ENCODE results near the gene FOXP1.

Gene FOXP1

DNA sequence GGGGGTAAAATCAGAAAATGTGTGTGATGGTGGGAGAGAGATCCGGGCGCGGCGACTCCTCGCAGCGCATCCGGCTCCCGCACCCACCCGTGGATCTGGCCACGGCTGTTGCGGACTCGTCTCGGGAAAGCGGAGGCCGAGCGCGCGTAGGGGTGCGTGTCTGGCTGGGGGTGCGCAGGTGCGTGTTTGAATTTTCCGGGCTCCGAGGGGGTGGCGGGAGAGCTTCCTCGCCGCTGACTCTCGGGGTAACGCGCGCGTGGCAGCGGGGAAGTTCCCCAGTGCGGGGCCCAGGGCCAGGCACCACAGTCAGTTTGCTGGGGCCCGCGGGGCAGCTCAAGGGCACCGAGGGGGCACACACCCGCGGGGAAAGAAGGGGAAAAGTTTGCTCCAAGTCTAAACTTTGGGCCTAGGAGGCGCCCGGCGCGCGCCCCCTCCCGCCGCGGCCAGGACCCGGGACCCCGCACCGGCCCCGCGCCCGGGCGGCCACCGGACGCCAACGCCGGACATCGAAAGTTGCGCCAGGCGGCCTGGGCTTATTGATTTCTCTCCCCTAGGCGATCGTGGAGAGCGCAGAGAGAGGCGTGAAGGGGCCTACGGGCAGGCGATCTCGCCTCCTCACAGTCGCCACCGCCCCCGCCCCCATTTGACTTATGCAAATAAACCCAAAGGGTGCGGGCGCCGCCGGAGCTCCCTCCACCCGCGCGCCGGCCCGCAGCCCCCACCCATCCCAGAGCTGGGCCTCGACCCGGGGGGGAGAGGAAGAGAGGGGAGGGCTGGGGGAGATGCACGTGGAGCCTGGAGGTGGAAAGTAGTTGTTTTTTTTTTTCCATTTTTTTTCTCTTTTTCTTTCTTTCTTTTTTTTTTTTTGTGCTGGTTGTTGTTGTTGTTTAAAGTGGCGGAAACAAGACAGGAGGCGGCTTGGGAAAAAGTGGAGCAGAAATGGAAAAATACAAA lies 639 bp downstream of the FOXP1 start:
- peak overlapping the region; percentile 88 for H3K4me3 ChIP-seq (ENCODE audit: low read depth, low read length)
- TF ChIP-seq, protein P1, sequence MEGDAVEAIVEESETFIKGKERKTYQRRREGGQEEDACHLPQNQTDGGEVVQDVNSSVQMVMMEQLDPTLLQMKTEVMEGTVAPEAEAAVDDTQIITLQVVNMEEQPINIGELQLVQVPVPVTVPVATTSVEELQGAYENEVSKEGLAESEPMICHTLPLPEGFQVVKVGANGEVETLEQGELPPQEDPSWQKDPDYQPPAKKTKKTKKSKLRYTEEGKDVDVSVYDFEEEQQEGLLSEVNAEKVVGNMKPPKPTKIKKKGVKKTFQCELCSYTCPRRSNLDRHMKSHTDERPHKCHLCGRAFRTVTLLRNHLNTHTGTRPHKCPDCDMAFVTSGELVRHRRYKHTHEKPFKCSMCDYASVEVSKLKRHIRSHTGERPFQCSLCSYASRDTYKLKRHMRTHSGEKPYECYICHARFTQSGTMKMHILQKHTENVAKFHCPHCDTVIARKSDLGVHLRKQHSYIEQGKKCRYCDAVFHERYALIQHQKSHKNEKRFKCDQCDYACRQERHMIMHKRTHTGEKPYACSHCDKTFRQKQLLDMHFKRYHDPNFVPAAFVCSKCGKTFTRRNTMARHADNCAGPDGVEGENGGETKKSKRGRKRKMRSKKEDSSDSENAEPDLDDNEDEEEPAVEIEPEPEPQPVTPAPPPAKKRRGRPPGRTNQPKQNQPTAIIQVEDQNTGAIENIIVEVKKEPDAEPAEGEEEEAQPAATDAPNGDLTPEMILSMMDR (IDR thresholded peaks at IDR 0.05; ENCODE audit: low read depth, low read length): no peak

DNA sequence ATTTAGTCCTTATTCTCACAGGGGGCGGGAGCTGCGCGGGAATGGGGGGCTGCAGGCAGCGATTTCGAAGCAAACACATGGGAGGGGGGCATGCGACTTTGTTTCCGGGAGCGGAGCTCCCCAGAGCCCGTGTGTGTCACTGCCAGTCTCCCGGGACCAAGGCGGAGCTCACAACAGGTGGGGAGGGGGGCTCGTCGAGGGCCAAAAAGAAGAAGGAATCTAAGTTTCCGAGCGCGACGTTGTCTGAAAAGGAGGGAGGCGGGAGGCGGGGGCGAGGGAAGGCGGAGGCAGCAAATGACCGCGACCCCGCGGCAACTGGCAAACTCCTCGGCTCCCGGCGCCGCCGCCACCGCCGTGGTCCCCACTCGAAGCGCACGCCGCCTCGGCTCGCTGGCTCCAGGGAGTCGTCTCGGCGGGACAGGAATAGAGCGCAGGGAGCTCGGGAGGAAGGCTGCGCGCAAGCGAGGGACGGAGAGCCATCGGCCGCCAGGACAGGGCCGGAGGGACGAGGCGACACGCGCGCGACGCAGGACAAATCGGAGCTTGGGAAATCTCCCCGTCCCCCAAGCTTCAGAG lies 1.4 kb downstream of the FOXP1 start:
- H3K4me3 ChIP-seq (ENCODE audit: low read depth, low read length): peak overlapping the region; percentile 88
- TF ChIP-seq, protein P1 (IDR thresholded peaks at IDR 0.05; ENCODE audit: low read depth, low read length): no peak

DNA sequence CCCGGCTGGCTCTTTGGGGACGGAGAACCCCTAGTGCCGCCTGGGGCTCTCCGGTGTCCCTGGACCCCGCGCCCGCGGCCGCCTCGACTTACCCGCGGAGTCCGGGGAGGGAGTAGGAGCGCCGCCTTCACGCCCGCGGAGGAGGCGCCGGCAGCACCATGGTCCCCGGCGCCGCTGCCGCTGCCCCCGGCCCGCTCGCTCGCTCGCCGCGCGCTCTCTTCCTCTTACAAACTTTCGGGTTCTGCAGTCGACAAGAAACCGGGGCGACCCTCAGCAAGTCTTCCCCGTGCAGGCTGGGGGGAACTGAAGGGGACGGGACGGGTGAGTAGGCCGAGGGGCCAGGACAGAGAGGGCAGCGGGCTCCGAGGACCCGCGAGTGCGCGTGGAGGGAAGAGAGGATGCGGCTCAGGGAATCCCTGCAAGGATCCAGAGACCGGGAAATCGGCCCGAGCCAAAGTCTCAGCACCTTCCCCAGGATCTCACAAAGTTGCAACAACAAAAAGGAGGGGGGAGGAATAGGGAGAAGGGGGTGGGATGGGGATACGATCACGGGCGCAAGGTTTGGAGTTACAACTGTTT lies 2.0 kb downstream of the FOXP1 start:
- TF ChIP-seq, protein P1 (IDR thresholded peaks at IDR 0.05; ENCODE audit: low read depth, low read length): no peak
- peak overlapping the region; percentile 88 for H3K4me3 ChIP-seq (ENCODE audit: low read depth, low read length)

DNA sequence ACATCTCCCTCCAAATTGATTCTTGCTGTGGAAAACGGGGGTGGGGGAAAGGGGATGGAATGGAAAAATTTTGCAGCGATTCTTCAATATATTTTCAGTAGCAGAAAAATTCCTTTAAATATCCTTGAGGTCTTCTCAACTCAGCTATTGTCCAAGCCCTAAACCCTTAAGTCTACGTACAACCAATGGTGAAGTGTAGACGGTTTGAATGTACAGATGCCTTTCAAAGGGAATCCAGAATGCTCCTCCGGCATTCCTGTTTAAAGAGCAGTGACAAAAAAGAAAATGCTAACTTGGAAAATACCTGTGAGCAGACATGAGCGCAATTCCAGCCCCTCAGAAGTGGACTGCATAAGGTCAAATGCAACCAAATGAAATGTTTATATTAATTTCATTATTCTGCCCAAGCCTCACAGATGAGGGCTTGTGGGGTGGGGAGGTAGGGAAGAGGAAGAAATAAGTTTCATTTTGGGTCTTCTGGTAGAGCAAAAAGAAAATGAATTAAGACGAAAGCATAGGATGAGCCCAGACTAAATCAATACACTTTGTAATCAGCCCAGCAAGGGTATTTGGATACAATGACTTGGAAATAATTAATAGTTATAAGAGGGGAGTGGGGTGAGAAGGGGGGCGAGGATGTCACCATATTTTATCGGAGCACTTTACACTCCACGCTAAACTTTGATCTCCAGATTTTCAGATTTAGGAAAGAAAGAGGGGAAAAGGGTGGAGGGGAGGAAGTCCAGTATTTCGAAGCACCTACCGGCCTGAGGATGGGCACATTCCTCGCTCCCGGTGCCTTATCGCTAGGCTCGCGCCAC lies 2.7 kb downstream of the FOXP1 start:
- TF ChIP-seq, protein P1 (IDR thresholded peaks at IDR 0.05; ENCODE audit: low read depth, low read length): no peak
- H3K4me3 ChIP-seq (ENCODE audit: low read depth, low read length): peak overlapping the region; percentile 88

DNA sequence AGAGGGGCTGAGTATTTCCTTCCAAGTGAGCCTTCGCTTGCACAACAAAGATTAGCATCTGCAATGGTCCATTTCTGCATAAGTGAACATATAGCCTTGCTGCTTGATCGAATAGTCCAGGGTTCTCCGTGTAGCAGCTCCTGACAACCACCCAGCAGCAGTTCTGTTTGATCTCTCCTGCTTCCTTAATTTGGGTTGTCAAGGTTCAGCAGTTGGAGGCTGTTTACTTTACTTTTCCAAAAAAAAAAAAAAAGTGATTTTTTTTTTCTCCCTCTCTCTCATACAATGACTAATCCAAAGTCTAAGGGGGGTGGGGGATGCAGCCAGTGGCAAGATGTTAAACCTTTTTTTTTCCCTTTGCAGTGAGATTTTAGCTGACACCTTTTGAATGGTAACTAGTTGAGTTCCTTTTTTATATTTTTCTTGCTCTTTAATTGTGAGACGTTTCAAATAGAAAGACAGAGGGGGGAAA lies 3.6 kb downstream of the FOXP1 start:
- TF ChIP-seq, protein P1 (IDR thresholded peaks at IDR 0.05; ENCODE audit: low read depth, low read length): no peak
- H3K4me3 ChIP-seq (ENCODE audit: low read depth, low read length): peak overlapping the region; percentile 88

DNA sequence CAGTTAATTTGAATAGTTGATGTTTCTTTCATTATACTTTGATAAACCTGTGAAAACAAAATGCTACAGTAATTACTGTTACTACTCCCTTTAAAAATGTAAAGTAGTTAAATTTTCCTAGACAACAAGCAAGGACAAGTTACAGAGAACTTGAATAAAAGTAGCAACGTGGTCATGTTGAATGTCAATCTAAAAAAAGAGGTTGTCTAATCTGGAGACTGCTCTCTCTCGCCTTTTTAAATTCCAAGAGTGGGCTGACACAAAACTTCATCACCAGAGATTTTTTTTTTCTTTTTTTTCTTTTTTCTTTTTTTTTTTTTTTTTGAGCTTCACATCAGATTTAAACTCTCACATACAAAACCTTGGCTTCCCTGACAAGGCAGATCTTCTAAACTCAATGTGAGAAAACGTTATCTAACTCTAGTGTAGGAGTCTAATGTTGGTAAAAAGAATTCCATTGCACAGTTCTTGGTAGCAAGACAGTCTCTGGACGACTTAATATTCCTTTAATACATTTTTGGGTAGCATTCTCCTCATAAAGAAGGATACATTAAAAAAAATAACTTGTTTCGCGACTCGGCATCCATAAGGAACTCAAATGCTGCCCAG lies 4.1 kb downstream of the FOXP1 start:
- H3K4me3 ChIP-seq (ENCODE audit: low read depth, low read length): peak overlapping the region; percentile 88
- TF ChIP-seq, protein P1 (IDR thresholded peaks at IDR 0.05; ENCODE audit: low read depth, low read length): no peak

Data from WI38 (cell line).